Liver (tissue), 3 donors: ENCODE measurements around the gene BCAP29.

ENCODE experiments used
- EGR1 ChIP-seq, 2 donors: IDR thresholded peaks; 2 replicates each; pipeline ENCODE4 v1.6.1; 2016 to 2018; ENCODE audit warnings: antibody characterized with exemption in 2 of 2, low read depth in 2 of 2
- GABPA ChIP-seq, 2 donors: IDR thresholded peaks in 1 of 2; conservative IDR thresholded peaks in 1 of 2; 2 replicates each; pipeline ENCODE4 v1.6.1; 2016; ENCODE audit warnings: antibody characterized with exemption in 2 of 2, mild to moderate bottlenecking in 1 of 2, moderate library complexity in 1 of 2
- HNF4G ChIP-seq: IDR thresholded peaks from 2 replicates; pipeline ENCODE4 v1.6.1; 2016; ENCODE audit warnings: antibody characterized with exemption
- JUND ChIP-seq, 2 donors: IDR thresholded peaks; 2 replicates each; pipeline ENCODE4 v1.6.1; 2016; ENCODE audit warnings: antibody characterized with exemption in 2 of 2
- RAD21 ChIP-seq, 2 donors: IDR thresholded peaks; 2 replicates each; pipeline ENCODE4 v1.6.1; 2016; ENCODE audit warnings: antibody characterized with exemption in 2 of 2, mild to moderate bottlenecking in 2 of 2
- RXRA ChIP-seq, 2 donors: IDR thresholded peaks; 2 replicates each; pipeline ENCODE4 v1.6.1; 2017 to 2018; ENCODE audit warnings: antibody characterized with exemption in 2 of 2, mild to moderate bottlenecking in 1 of 2
- TAF1 ChIP-seq: conservative IDR thresholded peaks from 2 replicates; pipeline ENCODE4 v1.6.1; 2016; ENCODE audit warnings: antibody characterized with exemption, mild to moderate bottlenecking
- YY1 ChIP-seq: IDR thresholded peaks from 2 replicates; pipeline ENCODE4 v1.6.1; 2016; ENCODE audit warnings: antibody characterized with exemption, mild to moderate bottlenecking
- TF ChIP-seq, protein P1 (sequence below): IDR thresholded peaks from 2 replicates; pipeline ENCODE4 v1.6.1; 2016; ENCODE audit warnings: antibody characterized with exemption
- TF ChIP-seq, protein P2 (sequence below): fragments of 150-350 bp; IDR thresholded peaks from 2 replicates; pipeline ENCODE4 v1.5.1; 2017; ENCODE audit warnings: improper control_type of control experiment, low read depth, low read length; ENCODE audit not compliant: missing input control
- TF ChIP-seq, protein P3 (sequence below): IDR thresholded peaks from 2 replicates; pipeline ENCODE4 v1.6.1; 2016; ENCODE audit warnings: antibody characterized with exemption, mild to moderate bottlenecking
- TF ChIP-seq, protein P4 (sequence below): IDR thresholded peaks from 2 replicates; pipeline ENCODE4 v1.6.1; 2016; ENCODE audit warnings: antibody characterized with exemption
- TF ChIP-seq, protein P5 (sequence below): IDR thresholded peaks from 2 replicates; pipeline ENCODE4 v1.6.1; 2016; ENCODE audit warnings: antibody characterized with exemption
- donor health status: healthy.
- donor health status: healthy.

DNA sequence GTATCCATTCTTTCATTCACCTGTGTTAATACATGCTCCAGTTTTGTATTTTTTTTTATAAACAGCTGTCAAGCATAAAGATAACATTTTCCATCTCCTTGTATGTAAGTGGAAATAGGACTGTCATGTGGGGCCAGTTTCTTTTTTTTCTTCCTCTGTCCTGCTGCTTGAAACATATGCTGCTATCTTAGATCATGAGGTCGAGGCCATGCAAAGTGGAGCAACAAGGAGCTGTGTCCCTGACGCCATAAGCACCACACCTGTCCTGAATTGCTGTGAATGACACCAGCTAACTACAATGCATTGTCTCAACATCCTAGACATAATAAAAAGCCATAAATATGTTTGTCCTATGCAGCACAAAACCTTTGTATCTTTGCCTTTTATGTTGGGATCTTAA lies 42.8 kb downstream of the BCAP29 start:
- TF ChIP-seq, protein P1, sequence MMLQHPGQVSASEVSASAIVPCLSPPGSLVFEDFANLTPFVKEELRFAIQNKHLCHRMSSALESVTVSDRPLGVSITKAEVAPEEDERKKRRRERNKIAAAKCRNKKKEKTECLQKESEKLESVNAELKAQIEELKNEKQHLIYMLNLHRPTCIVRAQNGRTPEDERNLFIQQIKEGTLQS: no peak
- TF ChIP-seq, protein P2, sequence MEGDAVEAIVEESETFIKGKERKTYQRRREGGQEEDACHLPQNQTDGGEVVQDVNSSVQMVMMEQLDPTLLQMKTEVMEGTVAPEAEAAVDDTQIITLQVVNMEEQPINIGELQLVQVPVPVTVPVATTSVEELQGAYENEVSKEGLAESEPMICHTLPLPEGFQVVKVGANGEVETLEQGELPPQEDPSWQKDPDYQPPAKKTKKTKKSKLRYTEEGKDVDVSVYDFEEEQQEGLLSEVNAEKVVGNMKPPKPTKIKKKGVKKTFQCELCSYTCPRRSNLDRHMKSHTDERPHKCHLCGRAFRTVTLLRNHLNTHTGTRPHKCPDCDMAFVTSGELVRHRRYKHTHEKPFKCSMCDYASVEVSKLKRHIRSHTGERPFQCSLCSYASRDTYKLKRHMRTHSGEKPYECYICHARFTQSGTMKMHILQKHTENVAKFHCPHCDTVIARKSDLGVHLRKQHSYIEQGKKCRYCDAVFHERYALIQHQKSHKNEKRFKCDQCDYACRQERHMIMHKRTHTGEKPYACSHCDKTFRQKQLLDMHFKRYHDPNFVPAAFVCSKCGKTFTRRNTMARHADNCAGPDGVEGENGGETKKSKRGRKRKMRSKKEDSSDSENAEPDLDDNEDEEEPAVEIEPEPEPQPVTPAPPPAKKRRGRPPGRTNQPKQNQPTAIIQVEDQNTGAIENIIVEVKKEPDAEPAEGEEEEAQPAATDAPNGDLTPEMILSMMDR: no peak
- TF ChIP-seq RAD21 (IDR thresholded peaks at IDR 0.05): no peak
- TF ChIP-seq, protein P3, sequence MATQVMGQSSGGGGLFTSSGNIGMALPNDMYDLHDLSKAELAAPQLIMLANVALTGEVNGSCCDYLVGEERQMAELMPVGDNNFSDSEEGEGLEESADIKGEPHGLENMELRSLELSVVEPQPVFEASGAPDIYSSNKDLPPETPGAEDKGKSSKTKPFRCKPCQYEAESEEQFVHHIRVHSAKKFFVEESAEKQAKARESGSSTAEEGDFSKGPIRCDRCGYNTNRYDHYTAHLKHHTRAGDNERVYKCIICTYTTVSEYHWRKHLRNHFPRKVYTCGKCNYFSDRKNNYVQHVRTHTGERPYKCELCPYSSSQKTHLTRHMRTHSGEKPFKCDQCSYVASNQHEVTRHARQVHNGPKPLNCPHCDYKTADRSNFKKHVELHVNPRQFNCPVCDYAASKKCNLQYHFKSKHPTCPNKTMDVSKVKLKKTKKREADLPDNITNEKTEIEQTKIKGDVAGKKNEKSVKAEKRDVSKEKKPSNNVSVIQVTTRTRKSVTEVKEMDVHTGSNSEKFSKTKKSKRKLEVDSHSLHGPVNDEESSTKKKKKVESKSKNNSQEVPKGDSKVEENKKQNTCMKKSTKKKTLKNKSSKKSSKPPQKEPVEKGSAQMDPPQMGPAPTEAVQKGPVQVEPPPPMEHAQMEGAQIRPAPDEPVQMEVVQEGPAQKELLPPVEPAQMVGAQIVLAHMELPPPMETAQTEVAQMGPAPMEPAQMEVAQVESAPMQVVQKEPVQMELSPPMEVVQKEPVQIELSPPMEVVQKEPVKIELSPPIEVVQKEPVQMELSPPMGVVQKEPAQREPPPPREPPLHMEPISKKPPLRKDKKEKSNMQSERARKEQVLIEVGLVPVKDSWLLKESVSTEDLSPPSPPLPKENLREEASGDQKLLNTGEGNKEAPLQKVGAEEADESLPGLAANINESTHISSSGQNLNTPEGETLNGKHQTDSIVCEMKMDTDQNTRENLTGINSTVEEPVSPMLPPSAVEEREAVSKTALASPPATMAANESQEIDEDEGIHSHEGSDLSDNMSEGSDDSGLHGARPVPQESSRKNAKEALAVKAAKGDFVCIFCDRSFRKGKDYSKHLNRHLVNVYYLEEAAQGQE: no peak
- TF ChIP-seq HNF4G: no peak
- no peak for TF ChIP-seq GABPA (IDR thresholded peaks at IDR 0.05 in 1 of 2, conservative IDR thresholded peaks at IDR 0.05 in 1 of 2)
- no peak for TF ChIP-seq RXRA (IDR thresholded peaks at IDR 0.05)
- no peak for TF ChIP-seq TAF1
- no peak for TF ChIP-seq EGR1 (IDR thresholded peaks at IDR 0.05; ENCODE audit: low read depth in 2 of 2)
- no peak for TF ChIP-seq JUND (IDR thresholded peaks at IDR 0.05)
- no peak for TF ChIP-seq YY1
- TF ChIP-seq, protein P4, sequence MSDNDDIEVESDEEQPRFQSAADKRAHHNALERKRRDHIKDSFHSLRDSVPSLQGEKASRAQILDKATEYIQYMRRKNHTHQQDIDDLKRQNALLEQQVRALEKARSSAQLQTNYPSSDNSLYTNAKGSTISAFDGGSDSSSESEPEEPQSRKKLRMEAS: no peak
- TF ChIP-seq, protein P5, sequence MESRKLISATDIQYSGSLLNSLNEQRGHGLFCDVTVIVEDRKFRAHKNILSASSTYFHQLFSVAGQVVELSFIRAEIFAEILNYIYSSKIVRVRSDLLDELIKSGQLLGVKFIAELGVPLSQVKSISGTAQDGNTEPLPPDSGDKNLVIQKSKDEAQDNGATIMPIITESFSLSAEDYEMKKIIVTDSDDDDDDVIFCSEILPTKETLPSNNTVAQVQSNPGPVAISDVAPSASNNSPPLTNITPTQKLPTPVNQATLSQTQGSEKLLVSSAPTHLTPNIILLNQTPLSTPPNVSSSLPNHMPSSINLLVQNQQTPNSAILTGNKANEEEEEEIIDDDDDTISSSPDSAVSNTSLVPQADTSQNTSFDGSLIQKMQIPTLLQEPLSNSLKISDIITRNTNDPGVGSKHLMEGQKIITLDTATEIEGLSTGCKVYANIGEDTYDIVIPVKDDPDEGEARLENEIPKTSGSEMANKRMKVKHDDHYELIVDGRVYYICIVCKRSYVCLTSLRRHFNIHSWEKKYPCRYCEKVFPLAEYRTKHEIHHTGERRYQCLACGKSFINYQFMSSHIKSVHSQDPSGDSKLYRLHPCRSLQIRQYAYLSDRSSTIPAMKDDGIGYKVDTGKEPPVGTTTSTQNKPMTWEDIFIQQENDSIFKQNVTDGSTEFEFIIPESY: no peak
